Stimulated activated CD8-positive, alpha-beta memory T cell treated with anti-CD3 and anti-CD28 coated beads, Interleukin-15, amount 100 ng/mL, for 24 hours (primary cell): Measurements from ENCODE around the gene FUT3.

Experiments
- DNase-seq: peaks from one replicate; pipeline ENCODE4 v3.0.0-alpha.2; 2020; ENCODE audit warnings: low read depth

The FUT3 gene

GRCh38 chr19:5800361-5801270 is 50.6 kb downstream of the FUT3 start:
- DNase-seq, result no peak

GRCh38 chr19:5799247-5800241 is 51.7 kb downstream of the FUT3 start:
- no peak for DNase-seq

- no peak for DNase-seq
Measured at GRCh38 chr19:5798244-5798643, 53.0 kb downstream of the FUT3 start.

- DNase-seq, result no peak
Measured at GRCh38 chr19:5795382-5795919, 55.8 kb downstream of the FUT3 start.

- no peak for DNase-seq
Measured at GRCh38 chr19:5793188-5793587, 58.1 kb downstream of the FUT3 start.
